Neural cell (in vitro differentiated cells): ENCODE data around the gene SLX4.

Experiments
- EP300 ChIP-seq: fragments of 450-650 bp; conservative IDR thresholded peaks from 2 replicates; pipeline ENCODE4 v1.6.1; 2014; ENCODE audit warnings: antibody characterized with exemption, mild to moderate bottlenecking, moderate library complexity; ENCODE audit not compliant: poor library complexity, severe bottlenecking
- POLR2AphosphoS5 ChIP-seq: IDR thresholded peaks from 2 replicates; pipeline ENCODE4 v1.6.1; 2012
- TF ChIP-seq, protein P1 (sequence below): fragments of 450-650 bp; IDR thresholded peaks from 2 replicates; pipeline ENCODE4 v1.5.1; 2014; ENCODE audit warnings: antibody characterized with exemption, mild to moderate bottlenecking, moderate library complexity; ENCODE audit not compliant: poor library complexity, severe bottlenecking
- TF ChIP-seq, protein P2 (sequence below): IDR thresholded peaks from 2 replicates; pipeline ENCODE4 v1.6.1; 2012; ENCODE audit warnings: borderline replicate concordance

DNA sequence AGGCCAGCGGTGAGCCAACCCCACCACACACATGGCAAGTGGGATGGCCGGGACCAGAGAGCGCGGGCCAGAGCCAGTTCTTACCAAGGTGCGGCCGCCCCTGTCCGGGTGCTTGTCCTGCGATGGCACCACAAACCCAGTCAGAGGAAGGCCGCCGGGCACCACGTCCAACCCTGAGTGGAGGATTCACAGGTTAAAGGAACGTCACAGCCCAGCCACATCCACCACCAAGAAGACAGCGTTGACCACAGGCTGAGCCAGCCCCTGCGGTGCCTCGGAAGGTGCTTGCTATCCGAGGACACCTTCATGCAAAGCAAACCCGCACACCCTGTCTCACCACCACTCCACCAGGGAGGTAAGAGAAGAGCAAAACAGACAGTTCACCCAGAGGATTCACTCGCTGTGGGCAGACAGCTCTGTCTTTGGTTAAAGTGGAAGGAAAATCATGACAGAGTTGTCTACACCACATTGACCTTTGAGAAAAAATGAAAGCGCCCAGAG, 15.8 kb downstream of the SLX4 start:
- TF ChIP-seq, protein P1, sequence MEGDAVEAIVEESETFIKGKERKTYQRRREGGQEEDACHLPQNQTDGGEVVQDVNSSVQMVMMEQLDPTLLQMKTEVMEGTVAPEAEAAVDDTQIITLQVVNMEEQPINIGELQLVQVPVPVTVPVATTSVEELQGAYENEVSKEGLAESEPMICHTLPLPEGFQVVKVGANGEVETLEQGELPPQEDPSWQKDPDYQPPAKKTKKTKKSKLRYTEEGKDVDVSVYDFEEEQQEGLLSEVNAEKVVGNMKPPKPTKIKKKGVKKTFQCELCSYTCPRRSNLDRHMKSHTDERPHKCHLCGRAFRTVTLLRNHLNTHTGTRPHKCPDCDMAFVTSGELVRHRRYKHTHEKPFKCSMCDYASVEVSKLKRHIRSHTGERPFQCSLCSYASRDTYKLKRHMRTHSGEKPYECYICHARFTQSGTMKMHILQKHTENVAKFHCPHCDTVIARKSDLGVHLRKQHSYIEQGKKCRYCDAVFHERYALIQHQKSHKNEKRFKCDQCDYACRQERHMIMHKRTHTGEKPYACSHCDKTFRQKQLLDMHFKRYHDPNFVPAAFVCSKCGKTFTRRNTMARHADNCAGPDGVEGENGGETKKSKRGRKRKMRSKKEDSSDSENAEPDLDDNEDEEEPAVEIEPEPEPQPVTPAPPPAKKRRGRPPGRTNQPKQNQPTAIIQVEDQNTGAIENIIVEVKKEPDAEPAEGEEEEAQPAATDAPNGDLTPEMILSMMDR = no peak
- TF ChIP-seq POLR2AphosphoS5 (no peak), EP300 (no peak)
- TF ChIP-seq, protein P2, sequence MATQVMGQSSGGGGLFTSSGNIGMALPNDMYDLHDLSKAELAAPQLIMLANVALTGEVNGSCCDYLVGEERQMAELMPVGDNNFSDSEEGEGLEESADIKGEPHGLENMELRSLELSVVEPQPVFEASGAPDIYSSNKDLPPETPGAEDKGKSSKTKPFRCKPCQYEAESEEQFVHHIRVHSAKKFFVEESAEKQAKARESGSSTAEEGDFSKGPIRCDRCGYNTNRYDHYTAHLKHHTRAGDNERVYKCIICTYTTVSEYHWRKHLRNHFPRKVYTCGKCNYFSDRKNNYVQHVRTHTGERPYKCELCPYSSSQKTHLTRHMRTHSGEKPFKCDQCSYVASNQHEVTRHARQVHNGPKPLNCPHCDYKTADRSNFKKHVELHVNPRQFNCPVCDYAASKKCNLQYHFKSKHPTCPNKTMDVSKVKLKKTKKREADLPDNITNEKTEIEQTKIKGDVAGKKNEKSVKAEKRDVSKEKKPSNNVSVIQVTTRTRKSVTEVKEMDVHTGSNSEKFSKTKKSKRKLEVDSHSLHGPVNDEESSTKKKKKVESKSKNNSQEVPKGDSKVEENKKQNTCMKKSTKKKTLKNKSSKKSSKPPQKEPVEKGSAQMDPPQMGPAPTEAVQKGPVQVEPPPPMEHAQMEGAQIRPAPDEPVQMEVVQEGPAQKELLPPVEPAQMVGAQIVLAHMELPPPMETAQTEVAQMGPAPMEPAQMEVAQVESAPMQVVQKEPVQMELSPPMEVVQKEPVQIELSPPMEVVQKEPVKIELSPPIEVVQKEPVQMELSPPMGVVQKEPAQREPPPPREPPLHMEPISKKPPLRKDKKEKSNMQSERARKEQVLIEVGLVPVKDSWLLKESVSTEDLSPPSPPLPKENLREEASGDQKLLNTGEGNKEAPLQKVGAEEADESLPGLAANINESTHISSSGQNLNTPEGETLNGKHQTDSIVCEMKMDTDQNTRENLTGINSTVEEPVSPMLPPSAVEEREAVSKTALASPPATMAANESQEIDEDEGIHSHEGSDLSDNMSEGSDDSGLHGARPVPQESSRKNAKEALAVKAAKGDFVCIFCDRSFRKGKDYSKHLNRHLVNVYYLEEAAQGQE = no peak
